NCI-H1436 treated with DMSO at 0.1 percent for 48 hours (cell line): Measurements from ENCODE around the gene GXYLT1.
"Not testable (repeated sequence)": the region's sequence is repeated elsewhere in the genome, so short reads cannot be mapped to it uniquely, and the experiment has no call there.

Experiments
- DNase-seq: peaks from one replicate; lab custom pipeline; 2025; lab: John Stamatoyannopoulos, UW

The GXYLT1 gene

DNA sequence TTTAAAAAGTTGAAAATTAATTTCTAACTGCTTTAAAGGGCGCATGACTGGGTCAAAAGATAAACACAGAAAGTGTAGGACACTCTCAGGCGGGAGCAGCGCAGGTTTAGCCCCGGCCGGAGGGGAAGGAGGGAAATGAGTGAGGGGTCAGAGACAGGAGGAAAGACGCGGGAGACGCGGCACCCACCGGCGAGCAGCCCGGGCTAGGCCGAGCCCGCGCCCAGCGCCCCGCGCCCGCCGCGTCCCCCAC lies 591 bp downstream of the GXYLT1 start:
- DNase-seq: no peak

DNA sequence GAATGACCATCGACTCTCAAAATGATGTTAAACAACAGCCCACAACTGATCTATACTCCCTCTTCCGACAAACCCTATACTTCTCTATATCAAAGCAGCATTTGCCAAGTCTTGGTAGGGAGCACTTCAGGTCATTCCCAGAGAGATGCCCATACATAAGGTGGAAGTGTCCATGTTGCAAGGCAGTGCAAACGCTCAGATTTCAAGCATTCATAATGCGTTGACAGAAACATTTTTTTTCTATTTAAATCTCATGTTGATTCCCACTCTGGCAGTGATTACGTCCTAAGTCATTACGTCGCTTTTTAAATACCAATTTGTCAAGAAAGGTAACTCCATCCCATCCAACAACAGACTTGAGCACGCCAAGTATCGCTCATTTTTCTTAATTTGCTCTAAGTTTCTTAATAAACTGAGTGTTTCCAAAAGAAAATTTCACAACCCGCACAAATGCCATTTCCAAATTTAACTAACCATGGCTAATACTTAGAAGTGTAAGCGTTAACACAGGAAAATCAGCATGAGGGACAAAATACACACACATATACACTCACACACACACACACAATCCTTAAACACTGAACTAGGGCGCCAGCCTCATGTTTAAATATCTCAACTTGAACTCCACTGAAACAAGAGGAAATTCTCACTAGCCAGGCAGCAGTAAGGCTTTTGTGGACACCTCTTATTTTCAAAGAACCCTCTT lies 1.1 kb downstream of the GXYLT1 start:
- no peak for DNase-seq

DNA sequence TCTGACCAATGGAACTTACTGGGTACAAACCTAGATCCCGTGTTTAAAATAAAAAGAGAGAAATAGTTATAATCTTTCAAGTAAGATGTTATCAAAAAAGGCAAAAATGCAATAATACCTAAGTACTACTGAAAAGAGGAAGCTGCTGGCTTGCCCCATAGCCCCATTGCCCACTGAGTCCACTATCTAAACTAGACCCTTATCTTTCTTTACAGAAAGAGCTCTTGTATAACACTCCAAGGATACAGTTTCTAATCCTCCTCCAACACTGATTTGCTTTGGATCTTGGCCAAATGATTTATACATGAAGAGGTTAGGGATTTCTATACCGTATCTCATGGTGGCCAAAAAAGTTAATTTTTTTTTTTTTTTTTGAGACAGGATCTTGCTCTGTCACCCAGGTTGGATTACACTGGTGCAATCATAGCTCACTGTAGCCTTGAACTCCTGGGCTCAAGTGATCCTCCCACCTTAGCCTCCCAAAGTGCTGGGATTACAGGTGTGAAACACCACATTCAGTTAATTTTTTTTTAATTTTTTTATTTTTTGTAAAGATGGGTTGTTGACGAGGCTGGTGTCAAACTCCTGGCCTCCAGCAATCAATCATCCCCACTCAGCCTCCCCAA lies 2.6 kb downstream of the GXYLT1 start:
- no peak for DNase-seq

DNA sequence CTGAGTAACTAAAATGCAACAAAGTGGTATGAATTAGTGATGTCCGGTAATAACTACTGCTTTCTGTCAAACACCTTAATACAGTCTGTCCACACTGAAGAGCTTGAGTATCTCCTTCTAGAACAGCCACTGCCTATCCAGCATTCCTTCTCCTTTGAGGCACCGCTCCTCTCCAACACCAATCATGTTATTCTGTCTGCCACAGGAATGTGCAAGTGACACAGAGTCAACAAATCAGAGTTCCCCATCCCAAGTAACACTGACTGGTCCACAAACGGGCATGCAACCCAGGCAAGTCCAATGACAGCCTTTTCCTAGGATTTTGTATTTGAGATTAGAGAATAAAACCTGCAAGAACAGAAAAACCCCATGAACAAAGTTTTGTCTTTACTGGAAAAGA lies 3.8 kb downstream of the GXYLT1 start:
- no peak for DNase-seq

DNA sequence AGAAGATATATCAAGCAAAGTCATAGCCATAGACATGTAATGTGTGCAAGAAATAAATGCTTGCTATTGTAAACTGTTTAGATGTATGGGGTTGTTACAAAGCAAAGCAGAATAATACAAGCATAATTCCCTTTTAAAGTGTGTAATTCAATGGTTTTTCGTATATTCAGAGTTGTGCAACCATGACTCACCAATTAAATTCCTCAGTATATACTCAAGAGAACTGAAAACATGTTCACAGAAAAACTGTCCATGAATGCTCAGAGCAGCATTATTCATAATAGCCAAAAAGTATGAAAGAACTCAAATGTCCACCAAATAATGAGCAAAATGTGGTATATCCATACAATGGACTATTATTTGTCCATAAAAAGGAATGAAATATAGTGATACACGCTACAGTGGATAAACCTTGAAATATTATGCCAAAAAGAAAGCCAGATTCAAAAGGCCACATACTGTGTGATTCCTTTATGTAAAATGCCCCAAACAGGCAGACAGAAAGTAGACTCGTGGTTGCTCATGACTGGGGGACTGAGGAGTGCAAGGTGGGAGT lies 9.3 kb downstream of the GXYLT1 start:
- DNase-seq: no peak

DNA sequence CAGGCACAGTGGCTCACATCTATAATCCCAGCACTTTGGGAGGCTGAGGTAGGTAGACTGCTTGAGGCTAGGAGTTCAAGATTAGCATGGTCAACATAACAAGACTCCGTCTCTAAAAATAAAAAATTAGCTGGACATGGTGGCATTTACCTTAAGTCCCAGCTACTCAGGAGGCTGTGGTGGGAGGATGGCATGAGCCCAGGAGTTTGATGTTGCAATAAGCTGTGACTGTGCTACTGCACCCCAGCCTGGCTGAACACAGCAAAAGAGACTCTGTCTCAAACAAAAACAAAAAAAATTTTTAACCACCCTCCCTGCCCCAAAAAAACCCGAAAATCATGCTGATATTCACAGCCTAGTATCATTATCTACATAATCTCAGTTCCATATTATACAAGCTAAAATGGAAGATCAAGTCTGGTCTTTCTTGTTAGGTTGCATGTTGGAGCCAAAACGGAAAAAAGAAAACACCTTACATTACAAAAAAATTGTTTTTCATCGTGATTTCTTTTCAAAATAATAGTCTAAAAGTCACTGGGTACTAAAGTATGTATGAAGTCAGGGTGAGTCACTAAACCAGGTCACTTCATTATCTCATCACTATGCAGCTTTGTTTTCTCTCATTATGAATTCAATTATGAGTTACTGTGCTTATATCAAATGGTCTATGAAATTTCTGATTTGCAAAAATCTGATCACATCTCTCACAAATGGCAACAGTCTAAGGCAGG lies 13.8 kb downstream of the GXYLT1 start:
- no peak for DNase-seq

DNA sequence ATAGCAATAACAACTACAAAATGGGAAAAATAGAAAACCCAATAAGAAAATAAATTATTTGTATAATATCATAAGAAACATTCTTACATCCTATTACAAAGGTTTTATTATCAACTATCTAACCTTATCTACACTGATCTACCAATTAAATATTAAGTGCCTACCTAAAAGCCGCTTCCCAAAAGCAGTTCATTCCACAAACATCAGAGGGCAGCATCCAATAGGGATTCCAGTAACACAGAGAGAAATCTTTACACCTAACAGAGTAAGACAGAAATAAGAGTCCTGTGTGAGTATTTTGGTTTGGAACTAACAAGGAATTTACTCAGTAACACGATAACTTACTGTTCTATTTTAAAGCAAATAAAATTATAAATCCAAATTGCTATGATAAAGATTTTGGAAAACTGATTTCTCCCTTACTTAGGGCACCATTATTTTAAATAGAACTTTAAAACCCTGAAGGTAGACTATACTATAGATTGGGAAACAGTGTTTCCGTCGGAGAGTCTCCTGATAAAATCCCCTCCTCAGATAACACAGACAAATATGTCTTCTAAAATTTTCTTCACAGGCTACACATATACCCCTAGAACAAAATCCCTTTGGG lies 15.0 kb downstream of the GXYLT1 start:
- DNase-seq: no peak

DNA sequence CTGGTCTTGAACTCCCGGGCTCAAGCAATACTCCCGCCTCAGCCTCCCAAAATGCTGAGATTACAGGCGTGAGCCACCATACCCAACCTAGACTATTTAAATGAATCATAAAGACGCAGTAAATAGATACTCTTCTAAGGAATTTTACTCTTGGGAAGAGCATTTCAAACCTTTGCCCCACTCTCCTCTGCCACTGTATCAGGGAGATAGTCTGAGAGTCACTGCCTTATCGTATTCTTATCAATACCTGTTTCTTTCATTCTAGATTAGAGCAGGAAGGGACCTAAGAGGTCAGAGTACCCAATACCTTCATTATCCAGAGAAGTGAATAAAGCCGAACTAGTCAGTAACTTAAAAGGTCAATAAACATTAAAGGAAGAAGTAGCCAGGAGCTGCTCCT lies 15.8 kb downstream of the GXYLT1 start:
- no peak for DNase-seq

DNA sequence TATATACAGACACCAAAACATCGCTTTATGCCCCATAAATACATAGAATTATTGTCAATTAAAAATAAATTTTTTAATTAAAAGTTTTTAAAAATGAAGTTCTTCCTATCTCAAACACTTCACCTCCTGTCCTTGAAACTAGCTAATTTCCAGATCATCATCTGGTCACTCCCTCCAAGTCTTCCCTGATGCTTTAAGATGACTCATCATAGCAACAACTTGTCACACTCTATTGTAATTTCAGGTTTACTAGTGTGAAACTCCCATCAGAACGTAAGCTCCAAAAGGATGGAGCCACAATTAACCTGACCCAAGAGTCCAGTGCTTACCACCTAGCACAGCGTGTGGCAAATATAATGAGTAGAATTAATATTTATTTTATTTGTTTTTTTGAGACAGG lies 16.3 kb downstream of the GXYLT1 start:
- DNase-seq: no peak

DNA sequence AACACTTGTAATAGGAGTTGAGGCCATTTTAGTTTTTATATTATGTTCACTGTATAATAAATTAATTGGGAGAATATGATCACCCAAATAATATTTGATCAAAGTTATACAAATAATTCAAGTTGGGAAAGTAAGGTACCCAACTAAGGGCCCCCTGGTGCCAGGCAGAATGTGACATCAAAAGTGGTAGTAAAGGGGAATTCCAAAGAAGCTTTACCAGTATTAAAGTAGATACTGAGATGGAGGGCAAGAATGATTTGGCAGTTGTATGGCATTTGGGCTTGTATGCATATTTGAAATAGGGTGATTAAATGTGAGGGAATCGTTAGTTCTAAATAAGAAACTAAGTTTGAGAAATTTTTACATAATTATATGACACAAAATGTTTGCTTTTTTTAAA lies 17.7 kb downstream of the GXYLT1 start:
- DNase-seq: no peak

DNA sequence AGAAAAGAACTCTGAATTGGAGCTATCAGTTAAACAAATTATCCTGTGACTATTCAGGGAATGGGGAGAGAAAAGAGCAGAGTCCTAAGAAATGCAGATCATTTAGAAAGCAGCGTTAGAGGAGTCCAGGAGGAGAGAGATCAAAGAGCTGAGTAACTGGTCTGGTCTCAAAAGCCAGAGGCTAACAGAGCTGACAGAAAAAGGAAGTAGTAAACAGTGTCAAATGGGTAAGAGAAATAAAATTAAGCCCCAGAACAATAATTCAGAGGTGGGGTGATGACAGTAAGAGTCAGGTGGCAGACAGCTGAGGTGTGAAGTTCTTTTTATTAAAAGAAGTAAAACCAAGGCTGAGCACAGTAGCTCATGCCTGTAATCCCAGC lies 19.3 kb downstream of the GXYLT1 start:
- DNase-seq: no peak

DNA sequence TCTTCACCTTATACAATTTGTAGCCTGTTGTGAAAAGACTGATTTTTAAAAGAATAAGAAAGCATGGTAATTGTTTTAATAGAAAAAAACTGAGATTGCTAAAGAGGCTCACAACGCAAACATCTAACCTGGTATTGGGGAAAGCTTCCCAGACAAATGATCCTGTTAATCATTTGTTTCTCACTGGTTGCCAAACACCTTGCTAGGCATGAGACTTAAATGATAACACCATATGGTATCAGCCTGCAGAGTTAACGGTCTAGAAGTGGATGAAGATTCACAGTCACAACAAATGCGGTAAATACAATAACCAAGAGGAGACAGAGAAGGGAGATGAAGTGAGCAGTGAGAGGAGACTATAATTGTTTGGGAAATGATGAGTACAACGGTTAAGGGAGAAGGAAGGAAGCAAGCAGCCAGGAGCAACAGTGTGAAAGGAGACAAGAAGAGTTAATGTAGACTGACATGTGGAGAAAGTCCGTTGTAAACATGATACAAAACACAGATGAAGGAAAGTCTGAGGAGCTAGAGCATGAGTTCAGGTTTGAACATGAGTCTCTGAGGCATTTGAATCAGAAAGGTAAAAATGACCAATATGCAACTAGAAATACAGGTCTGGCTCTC lies 19.8 kb downstream of the GXYLT1 start:
- DNase-seq: no peak

DNA sequence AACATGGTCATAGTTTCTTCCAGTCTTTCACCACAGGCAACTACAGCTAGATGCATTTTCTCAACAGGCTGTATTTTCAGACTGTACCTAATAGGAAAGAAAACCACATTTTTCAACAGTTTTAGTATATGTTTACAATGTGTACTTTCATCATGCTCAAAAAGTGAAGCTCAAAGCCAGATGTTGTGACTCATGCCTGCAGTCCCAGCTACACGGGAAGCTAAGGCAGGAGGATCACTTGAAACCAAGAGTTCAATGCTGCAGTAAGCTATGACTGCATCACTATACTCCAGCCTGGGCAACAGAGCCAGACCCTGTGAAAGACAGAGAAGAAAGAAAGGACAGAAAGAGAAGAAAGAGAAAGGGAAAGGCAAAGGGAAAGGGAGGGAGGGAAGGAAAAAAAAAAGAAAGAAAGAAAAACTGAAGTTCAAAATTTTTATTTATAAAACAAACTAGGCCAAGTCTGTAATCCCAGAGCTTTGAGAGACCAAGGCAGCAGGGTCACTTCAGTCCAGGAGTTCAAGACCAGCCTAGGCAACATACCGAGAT lies 25.5 kb downstream of the GXYLT1 start:
- DNase-seq: no peak

DNA sequence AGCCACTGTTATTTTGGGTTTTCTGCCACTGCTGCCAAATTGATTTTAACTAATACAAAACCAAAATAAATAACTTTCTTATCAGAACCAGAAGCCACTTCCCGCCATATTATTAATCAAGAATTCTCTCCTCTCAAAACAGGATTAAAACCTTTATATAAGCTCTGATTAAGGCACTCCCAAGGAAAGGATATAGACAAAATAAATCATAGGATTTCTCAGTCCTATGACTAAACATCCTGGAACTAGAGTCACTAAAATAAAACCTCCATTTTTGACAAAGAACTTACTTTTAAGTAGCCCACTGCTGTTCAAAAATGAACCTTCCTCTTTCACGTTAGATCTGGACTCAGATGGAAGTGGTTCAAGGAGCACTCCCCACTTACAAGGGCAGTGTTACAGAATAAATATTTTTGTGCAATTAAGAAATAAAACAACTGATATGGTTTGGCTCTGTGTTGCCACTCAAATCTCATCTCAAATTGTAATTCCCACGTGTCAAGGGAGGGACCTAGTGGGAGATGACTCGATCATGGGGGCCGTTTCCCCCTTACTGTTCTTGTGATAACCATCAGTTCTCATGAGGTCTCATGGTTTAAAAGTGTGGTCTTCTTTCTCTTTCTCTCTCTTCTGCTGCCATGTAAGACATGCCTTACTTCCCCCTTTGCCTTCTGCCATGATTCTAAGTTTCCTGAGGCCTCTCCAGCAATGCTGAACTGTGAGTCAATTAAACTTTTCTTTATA lies 26.4 kb downstream of the GXYLT1 start:
- DNase-seq: no peak

DNA sequence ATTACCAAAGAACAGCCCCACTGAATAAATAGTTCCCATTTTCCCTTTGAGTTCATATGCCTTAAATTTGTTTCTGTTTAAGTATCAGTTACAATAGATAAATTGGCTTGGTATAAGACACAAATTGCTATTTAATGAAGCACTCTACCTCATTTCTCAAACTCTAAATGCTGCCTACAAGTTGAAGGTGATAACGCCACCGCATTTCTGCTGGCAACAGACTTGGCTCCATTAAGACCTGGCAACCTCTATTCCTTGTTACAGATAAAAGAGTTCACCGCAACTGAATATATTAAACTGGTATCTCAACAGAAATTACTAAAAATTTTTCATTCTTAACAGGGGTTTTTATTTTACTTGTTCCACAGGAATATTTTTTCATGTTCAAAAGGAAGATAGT lies 35.6 kb downstream of the GXYLT1 start:
- DNase-seq: no peak

DNA sequence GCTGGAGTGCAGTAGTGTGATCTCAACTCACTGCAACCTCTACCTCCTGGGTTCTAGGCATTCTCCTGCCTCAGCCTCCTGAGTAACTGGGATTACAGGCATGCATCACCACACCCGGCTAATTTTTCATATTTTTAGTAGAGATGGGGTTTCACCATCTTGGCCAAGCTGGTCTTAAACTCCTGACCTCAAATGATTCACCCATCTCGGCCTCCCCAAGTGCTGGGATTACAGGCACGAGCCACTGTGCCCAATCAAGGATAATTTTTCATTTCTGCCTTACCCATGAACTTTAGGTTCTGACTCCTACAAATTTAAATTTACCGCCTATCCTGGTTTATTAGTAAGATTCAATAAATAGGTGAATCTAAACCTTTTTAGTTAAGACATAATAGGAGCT lies 37.9 kb downstream of the GXYLT1 start:
- DNase-seq: not testable (repeated sequence)

DNA sequence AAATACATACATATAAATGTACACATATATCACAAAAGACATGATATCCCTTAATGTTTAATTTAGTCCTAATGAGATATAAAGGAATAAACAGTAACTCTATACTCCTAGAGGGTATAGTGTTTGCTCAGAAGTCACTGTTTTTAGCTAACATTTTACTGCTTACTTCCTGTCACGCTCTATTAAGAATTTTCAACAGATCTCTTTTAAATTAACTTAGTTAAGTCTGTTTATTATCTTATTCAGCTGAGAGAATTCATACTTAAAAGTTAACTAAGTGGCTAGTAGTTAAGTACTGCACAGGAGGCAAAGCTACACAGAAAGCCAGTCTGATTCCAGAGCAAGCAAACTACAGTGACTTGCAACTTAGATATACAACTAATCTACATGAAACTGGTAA lies 39.9 kb downstream of the GXYLT1 start:
- DNase-seq: no peak

DNA sequence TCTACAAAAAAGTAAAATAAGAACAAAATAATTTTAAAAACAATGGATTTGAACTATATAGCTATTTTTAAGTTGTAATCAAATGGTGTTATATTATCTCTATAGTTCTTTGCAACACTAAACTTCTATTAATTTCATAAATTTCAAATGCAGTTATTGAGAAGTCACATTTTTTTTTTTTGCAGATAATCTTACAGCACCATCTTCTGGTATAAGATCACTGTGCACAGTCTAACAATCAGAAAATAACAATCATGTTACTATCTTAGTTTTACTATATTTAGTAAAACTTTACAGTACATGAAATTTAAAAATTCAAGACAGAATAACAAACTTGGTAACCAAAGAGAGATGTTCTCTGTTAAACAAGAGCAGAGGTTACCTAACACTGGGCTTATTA lies 40.6 kb downstream of the GXYLT1 start:
- no peak for DNase-seq

DNA sequence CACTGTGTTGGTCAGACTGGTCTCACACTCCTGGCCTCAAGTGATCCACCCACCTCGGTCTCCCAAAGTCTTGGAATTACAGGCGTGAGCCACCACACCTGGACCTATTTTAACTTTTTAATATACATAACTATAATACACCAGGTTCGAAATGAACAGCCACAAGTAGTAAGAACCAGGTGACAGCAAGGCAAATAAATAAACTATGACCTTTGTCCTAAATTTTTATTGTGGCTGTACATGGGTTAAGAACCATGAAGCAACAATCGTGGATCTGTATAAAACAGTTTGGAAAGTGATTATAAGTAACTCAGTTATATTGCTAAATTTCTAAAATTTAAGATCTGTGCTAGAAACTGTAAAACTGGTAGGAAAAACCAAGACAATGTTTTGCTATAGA lies 41.5 kb downstream of the GXYLT1 start:
- no peak for DNase-seq

DNA sequence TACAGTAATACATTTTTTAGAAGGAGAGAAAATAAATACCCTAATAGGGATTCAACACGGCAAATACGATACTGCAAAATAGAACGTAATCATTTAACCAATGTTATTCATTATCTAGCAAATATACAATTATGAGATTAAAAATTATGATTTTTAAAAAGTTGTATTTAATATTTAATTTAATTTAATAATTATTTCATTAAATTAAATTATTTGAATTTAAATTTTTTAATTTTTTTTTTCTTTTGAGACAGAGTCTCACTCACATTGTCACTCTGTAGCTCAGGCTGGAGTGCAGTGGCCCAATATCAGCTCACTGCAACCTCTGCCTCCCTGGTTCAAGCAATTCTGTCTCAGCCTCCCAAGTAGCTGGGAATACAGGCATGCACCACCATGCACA lies 42.0 kb downstream of the GXYLT1 start:
- no peak for DNase-seq

DNA sequence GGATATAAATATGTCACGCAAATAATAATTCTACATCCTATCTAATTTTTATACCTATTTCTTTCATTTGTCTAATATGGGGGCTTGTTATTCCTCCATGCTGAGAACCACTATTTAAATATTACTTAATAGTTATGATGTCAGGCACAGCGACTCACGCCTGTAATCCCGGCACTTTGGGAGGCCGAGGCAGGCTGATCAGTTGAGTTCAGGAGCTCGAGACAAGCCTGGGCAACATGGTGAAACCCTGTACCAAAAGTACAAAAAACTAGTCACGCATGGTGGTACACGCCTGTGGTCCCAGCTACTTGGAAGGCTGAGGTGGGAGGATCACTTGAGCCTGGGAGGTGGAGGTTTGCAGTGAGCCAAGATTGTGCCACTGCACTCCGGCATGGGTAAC lies 45.2 kb downstream of the GXYLT1 start:
- no peak for DNase-seq

DNA sequence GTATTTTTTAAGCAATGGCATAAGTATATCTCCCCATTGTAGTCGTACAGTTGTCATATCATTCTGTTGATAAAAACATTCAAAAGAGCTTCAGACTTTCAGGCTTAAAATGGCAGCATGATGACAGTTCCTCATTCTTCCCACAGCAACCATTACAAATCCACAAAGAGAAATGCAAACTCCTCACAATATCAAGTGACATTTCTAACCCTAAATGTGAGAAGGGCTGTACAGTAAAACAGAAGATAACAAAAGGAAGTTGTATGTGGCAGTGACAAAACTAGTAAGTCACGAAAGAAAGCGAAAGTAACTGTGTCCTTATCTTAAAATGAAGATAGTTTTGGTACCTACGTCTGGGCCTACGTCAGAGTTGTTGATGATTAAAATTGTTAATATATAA lies 46.7 kb downstream of the GXYLT1 start:
- DNase-seq: no peak
